Activated CD8-positive, alpha-beta memory T cell treated with anti-CD3 and anti-CD28 coated beads, Interleukin-2, amount 10 ng/mL, durations not matched to agents 7 days and 5 days (primary cell): Measurements from ENCODE around the gene STXBP4. TPM values are rescaled to one million over a fixed set of nuclear protein-coding genes. Genes with fewer than 3 reads are reported as not detected.
"Not testable (repeated sequence)": the region's sequence is repeated elsewhere in the genome, so short reads cannot be mapped to it uniquely, and the experiment has no call there.

ENCODE experiments used
- ATAC-seq: fragments of 150-1000 bp; cut with Tn5 transposase; one replicate; pipeline ENCODE4 v1.10.0; 2021; ENCODE audit warnings: moderate library complexity
- CTCF ChIA-PET: fragments of 350-600 bp; sonication (Branson Sonifier 250); formaldehyde crosslinking; loops from one replicate; lab custom pipeline; 2021; ENCODE audit warnings: antibody characterized with exemption; lab: Charles Lee
- DNase-seq: peaks from one replicate; pipeline ENCODE4 v3.0.0-alpha.2; 2020
- H3K27ac Mint-ChIP-seq: one replicate; pipeline ENCODE4 v1.8.0; 2021; ENCODE audit warnings: mild to moderate bottlenecking, mixed read lengths
- H3K27me3 Mint-ChIP-seq: one replicate; pipeline ENCODE4 v1.8.0; 2021; ENCODE audit warnings: mixed read lengths
- H3K36me3 Mint-ChIP-seq: one replicate; pipeline ENCODE4 v1.8.0; 2021; ENCODE audit warnings: mild to moderate bottlenecking, mixed read lengths
- H3K4me1 Mint-ChIP-seq: one replicate; pipeline ENCODE4 v1.8.0; 2021; ENCODE audit warnings: mixed read lengths
- H3K4me3 Mint-ChIP-seq: one replicate; pipeline ENCODE4 v1.8.0; 2021; ENCODE audit warnings: mild to moderate bottlenecking, moderate library complexity, mixed read lengths
- H3K9me3 Mint-ChIP-seq: one replicate; pipeline ENCODE4 v1.8.0; 2022; ENCODE audit warnings: low read depth, mixed read lengths
- total RNA-seq, 2 experiments: library from RNA; stranded (reverse); gene quantifications; one replicate each; pipeline ENCODE4 v1.2.3, GENCODE V29; 2021

The STXBP4 gene
- total RNA-seq, 2 experiments from 2014 or later = 8.2 to 9.4 TPM

DNA sequence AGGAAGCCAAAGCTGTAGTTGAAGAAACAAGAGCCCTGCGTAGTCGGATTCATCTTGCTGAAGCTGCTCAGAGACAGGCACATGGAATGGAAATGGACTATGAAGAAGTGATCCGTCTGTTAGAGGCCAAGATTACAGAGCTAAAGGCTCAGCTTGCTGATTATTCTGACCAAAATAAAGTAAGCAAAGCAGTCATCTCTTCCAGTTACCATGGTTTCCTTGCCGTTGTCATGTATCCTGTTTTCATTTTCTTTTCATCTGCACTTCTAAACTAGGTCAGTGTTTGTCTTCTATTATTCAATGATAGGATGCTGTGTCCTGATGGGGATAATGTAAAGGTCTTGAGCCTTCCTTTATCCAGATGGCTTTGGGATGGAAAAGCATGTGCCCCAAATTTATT is 104.3 kb downstream of the STXBP4 start:
- peaks cover 5% of the 10 kb centered on the region for H3K36me3 Mint-ChIP-seq
- H3K27ac Mint-ChIP-seq = no peak overlapping the region
- CTCF ChIA-PET = no interaction called here
- no peak overlapping the region for H3K4me3 Mint-ChIP-seq
- DNase-seq (no peak), ATAC-seq (peak; percentile 45)
- H3K27me3 Mint-ChIP-seq = no peaks in the 10 kb centered on the region
- no peaks in the 10 kb centered on the region for H3K9me3 Mint-ChIP-seq
- H3K4me1 Mint-ChIP-seq = peaks cover 7% of the 10 kb centered on the region

- H3K9me3 Mint-ChIP-seq, H3K36me3 Mint-ChIP-seq, H3K4me1 Mint-ChIP-seq, H3K4me3 Mint-ChIP-seq, H3K27ac Mint-ChIP-seq, ATAC-seq, DNase-seq, CTCF ChIA-PET, H3K27me3 Mint-ChIP-seq: not testable (repeated sequence)
These were observed 104.9 kb downstream of the STXBP4 start for GRCh38 chr17:55073467-55073866.

- ATAC-seq (no peak), DNase-seq (no peak)
- CTCF ChIA-PET = no interaction called here
- Mint-ChIP-seq H3K36me3 (peaks cover 11% of the 10 kb centered on the region), H3K27me3 (no peaks in the 10 kb centered on the region), H3K4me1 (no peaks in the 10 kb centered on the region), H3K4me3 (no peak overlapping the region), H3K9me3 (no peaks in the 10 kb centered on the region), H3K27ac (no peak overlapping the region)
These were observed 113.0 kb downstream of the STXBP4 start for GRCh38 chr17:55081559-55081958.

DNA sequence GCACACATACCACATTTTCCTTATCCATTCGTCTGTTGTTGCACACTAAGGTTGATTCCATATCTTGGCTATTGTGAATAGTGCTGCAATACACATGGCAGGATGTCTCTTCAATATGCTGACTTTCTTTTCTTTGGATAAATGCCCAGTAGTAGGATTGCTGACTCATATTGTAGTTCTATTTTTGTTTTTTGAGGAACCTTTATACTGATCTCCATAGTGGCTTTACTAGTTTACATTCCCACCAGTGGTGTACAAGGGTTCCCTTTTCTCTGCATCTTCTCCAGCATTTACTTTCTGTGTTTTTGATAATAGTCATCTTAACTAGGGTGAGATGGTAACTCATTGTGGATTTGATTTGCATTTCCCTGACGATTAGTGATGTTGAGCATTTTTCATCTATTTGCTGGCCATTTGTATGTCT is 118.1 kb downstream of the STXBP4 start:
- H3K4me1 Mint-ChIP-seq = peaks cover 29% of the 10 kb centered on the region
- no peak overlapping the region for H3K4me3 Mint-ChIP-seq
- CTCF ChIA-PET = no interaction called here
- DNase-seq (no peak), ATAC-seq (no peak)
- peaks cover 18% of the 10 kb centered on the region for H3K36me3 Mint-ChIP-seq
- no peaks in the 10 kb centered on the region for H3K27me3 Mint-ChIP-seq
- no peak overlapping the region for H3K27ac Mint-ChIP-seq
- no peaks in the 10 kb centered on the region for H3K9me3 Mint-ChIP-seq

DNA sequence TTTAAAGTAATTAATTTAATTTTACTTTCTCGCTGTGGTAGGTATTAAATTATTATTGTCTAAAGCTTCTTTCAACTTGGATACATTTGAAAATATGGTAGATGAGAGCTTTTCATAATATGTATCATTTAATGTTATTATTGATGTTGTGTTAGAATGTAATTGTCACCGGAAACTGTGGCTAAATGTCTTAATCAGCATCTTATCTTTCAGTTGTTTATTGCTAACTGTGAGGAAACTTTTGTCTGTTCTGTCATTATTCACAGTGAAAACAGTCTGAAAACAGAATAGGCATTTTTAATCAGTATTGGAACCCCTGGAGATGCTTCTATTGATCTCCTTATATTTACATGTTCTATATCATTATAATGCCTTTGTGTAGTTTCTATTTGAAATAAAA is 120.7 kb downstream of the STXBP4 start:
- Mint-ChIP-seq H3K27ac (peak overlapping the region; percentile 89), H3K4me3 (no peak overlapping the region), H3K9me3 (no peaks in the 10 kb centered on the region), H3K4me1 (peaks cover 50% of the 10 kb centered on the region), H3K36me3 (peaks cover 22% of the 10 kb centered on the region), H3K27me3 (no peaks in the 10 kb centered on the region)
- DNase-seq = no peak
- ATAC-seq = no peak
- CTCF ChIA-PET = no interaction called here

DNA sequence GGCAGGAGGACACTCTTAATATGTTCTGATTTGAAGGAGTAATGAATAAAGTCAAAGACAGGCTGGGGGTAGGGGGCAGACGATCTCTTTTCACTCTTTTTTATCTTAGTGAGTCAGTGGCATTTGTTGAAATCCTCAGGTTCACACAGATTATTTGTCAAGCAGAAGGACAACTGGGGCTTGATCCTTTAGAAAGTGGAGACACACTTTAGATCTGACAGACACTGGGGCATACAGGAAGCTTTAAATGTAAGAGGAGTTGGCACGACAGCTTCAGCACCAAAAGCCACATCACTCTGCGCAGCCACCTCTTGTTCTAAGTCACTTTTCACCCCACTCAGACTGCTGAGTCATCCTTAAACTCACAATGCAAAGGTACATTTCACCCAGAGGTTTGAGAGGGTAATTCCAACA is 121.5 kb downstream of the STXBP4 start:
- Mint-ChIP-seq H3K27ac (peak overlapping the region; percentile 89), H3K9me3 (no peaks in the 10 kb centered on the region), H3K27me3 (no peaks in the 10 kb centered on the region), H3K36me3 (peaks cover 22% of the 10 kb centered on the region), H3K4me3 (peak overlapping the region; percentile 3), H3K4me1 (peaks cover 50% of the 10 kb centered on the region)
- ATAC-seq = peak; percentile 99
- peak; percentile 86 for DNase-seq
- CTCF ChIA-PET = interaction anchor here (1.1 to 1.8 kb wide), 3 partner anchors 11 to 121 kb away, joined by 3 to 5 read pairs (median 4); partner anchors contain the start of genes COX11 and STXBP4

GRCh38 chr17:55093353-55093752 is 124.8 kb downstream of the STXBP4 start:
- H3K36me3 Mint-ChIP-seq = peaks cover 20% of the 10 kb centered on the region
- no peak for ATAC-seq
- peaks cover 50% of the 10 kb centered on the region for H3K4me1 Mint-ChIP-seq
- DNase-seq = no peak
- no peak overlapping the region for H3K4me3 Mint-ChIP-seq
- peak overlapping the region; percentile 24 for H3K27ac Mint-ChIP-seq
- no peaks in the 10 kb centered on the region for H3K9me3 Mint-ChIP-seq
- CTCF ChIA-PET = no interaction called here
- no peaks in the 10 kb centered on the region for H3K27me3 Mint-ChIP-seq

GRCh38 chr17:55098765-55099164 is 130.2 kb downstream of the STXBP4 start:
- DNase-seq (no peak), ATAC-seq (no peak)
- H3K27me3 Mint-ChIP-seq = no peaks in the 10 kb centered on the region
- peaks cover 15% of the 10 kb centered on the region for H3K36me3 Mint-ChIP-seq
- no peaks in the 10 kb centered on the region for H3K9me3 Mint-ChIP-seq
- CTCF ChIA-PET = no interaction called here
- no peak overlapping the region for H3K4me3 Mint-ChIP-seq
- peaks cover 5% of the 10 kb centered on the region for H3K4me1 Mint-ChIP-seq
- H3K27ac Mint-ChIP-seq = no peak overlapping the region

DNA sequence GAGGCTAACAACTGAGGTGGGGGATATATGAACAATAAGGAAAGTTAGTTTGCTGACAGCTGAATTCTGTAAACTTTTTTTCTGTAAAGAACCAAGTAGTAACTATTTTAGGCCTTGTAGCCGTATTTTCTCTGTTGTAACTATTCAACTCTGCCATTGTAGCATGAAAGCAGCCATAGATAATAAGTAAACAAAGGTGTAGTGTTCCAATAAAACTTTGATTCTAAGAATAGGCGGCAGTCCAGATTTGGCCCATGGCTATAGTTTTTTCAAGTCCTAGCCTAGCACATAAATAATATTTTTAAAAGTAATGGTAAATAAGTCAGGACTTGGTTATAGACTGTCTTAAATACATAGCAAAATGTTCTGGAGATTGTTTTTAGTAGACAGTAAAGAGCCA is 142.0 kb downstream of the STXBP4 start:
- no peak for ATAC-seq
- Mint-ChIP-seq H3K27ac (no peak overlapping the region), H3K9me3 (peaks cover 4% of the 10 kb centered on the region), H3K4me3 (no peak overlapping the region), H3K4me1 (no peaks in the 10 kb centered on the region), H3K36me3 (peaks cover 12% of the 10 kb centered on the region), H3K27me3 (no peaks in the 10 kb centered on the region)
- no peak for DNase-seq
- CTCF ChIA-PET = no interaction called here

GRCh38 chr17:55114283-55114682 is 145.7 kb downstream of the STXBP4 start:
- no peaks in the 10 kb centered on the region for H3K9me3 Mint-ChIP-seq
- CTCF ChIA-PET = no interaction called here
- no peak for ATAC-seq
- no peaks in the 10 kb centered on the region for H3K27me3 Mint-ChIP-seq
- DNase-seq = no peak
- H3K36me3 Mint-ChIP-seq = peaks cover 2% of the 10 kb centered on the region
- H3K4me3 Mint-ChIP-seq = no peak overlapping the region
- no peak overlapping the region for H3K27ac Mint-ChIP-seq
- H3K4me1 Mint-ChIP-seq = peaks cover 4% of the 10 kb centered on the region

DNA sequence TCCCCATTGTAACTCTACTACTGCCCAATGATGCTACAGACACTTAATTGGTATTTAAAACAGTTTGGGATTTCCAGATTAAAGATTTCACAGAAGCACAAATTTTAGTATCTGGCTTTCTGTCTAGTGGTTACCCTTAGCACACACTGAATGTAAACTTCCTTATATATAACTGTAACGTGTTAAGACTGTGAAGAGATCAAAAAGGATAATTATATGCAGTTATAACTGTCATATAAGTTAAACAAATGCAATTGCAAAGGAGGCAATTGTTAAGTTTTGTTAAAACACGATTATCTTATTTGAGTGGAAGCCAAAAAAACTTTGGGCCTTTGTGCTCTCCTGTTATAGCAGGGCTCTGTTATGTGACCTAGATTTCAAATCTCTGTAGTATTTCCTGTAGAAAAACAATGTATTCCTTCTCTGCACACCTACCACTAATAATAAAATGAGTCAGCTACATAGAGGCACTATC is 147.9 kb downstream of the STXBP4 start:
- no peak for ATAC-seq
- H3K4me1 Mint-ChIP-seq = peaks cover 4% of the 10 kb centered on the region
- CTCF ChIA-PET = no interaction called here

GRCh38 chr17:55117164-55117563 is 148.6 kb downstream of the STXBP4 start:
- Mint-ChIP-seq H3K4me1 (peaks cover 4% of the 10 kb centered on the region), H3K9me3 (no peaks in the 10 kb centered on the region), H3K4me3 (no peak overlapping the region), H3K27me3 (no peaks in the 10 kb centered on the region), H3K27ac (no peak overlapping the region), H3K36me3 (peaks cover 2% of the 10 kb centered on the region)
- ATAC-seq (no peak), DNase-seq (no peak)
- CTCF ChIA-PET = no interaction called here

More for the DNA sequence above, 147.9 kb downstream of the STXBP4 start:
- Mint-ChIP-seq H3K36me3 (peaks cover 2% of the 10 kb centered on the region), H3K9me3 (no peaks in the 10 kb centered on the region), H3K27me3 (no peaks in the 10 kb centered on the region), H3K27ac (no peak overlapping the region), H3K4me3 (no peak overlapping the region)
- no peak for DNase-seq

- Mint-ChIP-seq H3K36me3 (peaks cover 4% of the 10 kb centered on the region), H3K27ac (no peak overlapping the region), H3K4me1 (peaks cover 4% of the 10 kb centered on the region), H3K4me3 (no peak overlapping the region), H3K9me3 (no peaks in the 10 kb centered on the region), H3K27me3 (no peaks in the 10 kb centered on the region)
- ATAC-seq (no peak), DNase-seq (no peak)
- CTCF ChIA-PET = no interaction called here
These were observed 152.1 kb downstream of the STXBP4 start for GRCh38 chr17:55120651-55121050.

DNA sequence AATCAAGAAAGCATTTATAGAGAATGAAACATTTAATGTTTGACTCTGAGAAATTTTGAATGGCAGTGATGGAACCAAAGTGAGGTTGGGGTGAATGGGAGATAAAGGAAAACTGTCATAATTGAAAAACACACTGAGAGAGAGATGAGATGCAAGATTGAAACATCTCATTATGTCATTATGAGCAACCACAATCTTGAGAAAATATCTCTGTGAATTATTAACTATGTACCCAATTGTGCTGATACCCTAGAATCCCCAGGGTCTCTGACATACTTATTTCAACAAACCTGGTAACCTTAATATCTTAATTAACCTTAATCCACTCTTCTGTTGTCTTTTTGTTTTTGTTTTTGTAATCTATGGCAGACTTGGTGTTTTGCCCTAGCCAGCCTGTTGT is 152.7 kb downstream of the STXBP4 start:
- Mint-ChIP-seq H3K36me3 (peaks cover 4% of the 10 kb centered on the region), H3K4me3 (no peak overlapping the region), H3K27me3 (no peaks in the 10 kb centered on the region), H3K4me1 (peaks cover 3% of the 10 kb centered on the region), H3K27ac (no peak overlapping the region), H3K9me3 (no peaks in the 10 kb centered on the region)
- CTCF ChIA-PET = no interaction called here
- ATAC-seq (no peak), DNase-seq (no peak)

- Mint-ChIP-seq H3K36me3 (peaks cover 3% of the 10 kb centered on the region), H3K9me3 (no peaks in the 10 kb centered on the region), H3K27me3 (no peaks in the 10 kb centered on the region), H3K4me1 (no peaks in the 10 kb centered on the region), H3K4me3 (no peak overlapping the region), H3K27ac (no peak overlapping the region)
- DNase-seq = no peak
- ATAC-seq = no peak
- CTCF ChIA-PET = no interaction called here
These were observed 153.5 kb downstream of the STXBP4 start for GRCh38 chr17:55122114-55122513.
